Gastroesophageal sphincter (tissue), 3 donors: ENCODE measurements around the gene PTDSS2.

Source experiments
- POLR2AphosphoS5 ChIP-seq: sonication (generic); formaldehyde crosslinking; IDR thresholded peaks from one replicate; pipeline ENCODE4 v1.6.1; 2017; ENCODE audit warnings: antibody characterized with exemption
- TF ChIP-seq, protein P1 (sequence below), 4 experiments: fragments of 200-600 bp in 2 of 4; fragments of 450-650 bp in 2 of 4; sonication (generic) in 1 of 4; IDR thresholded peaks; one replicate each; pipeline ENCODE4 v1.5.1; 2017 to 2019; ENCODE audit warnings: antibody characterized with exemption in 4 of 4, mild to moderate bottlenecking in 2 of 4, moderate library complexity in 2 of 4

DNA sequence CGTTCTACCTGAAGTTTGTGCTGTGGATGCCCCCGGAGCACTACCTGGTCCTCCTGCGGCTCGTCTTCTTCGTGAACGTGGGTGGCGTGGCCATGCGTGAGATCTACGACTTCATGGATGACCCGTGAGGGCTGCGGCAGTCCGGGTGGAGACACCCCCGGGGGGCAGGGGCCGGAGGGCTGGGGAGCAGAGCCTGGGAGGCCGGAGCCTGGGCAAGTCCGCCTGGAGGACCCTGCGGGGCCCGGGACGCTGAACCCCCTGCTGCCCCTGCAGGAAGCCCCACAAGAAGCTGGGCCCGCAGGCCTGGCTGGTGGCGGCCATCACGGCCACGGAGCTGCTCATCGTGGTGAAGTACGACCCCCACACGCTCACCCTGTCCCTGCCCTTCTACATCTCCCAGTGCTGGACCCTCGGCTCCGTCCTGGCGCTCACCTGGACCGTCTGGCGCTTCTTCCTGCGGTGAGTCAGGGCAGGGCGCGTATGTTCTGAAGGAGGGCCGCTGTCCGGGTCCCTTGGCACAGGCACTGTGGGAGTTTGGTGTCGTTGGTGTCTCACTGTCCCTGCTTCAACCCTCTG is 39.6 kb downstream of the PTDSS2 start:
- no peak for TF ChIP-seq POLR2AphosphoS5
- TF ChIP-seq, protein P1, sequence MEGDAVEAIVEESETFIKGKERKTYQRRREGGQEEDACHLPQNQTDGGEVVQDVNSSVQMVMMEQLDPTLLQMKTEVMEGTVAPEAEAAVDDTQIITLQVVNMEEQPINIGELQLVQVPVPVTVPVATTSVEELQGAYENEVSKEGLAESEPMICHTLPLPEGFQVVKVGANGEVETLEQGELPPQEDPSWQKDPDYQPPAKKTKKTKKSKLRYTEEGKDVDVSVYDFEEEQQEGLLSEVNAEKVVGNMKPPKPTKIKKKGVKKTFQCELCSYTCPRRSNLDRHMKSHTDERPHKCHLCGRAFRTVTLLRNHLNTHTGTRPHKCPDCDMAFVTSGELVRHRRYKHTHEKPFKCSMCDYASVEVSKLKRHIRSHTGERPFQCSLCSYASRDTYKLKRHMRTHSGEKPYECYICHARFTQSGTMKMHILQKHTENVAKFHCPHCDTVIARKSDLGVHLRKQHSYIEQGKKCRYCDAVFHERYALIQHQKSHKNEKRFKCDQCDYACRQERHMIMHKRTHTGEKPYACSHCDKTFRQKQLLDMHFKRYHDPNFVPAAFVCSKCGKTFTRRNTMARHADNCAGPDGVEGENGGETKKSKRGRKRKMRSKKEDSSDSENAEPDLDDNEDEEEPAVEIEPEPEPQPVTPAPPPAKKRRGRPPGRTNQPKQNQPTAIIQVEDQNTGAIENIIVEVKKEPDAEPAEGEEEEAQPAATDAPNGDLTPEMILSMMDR (IDR thresholded peaks at IDR 0.05) = no peak
